HepG2 (cell line): ENCODE measurements around the gene ZNF148. TPM values are rescaled to one million over a fixed set of nuclear protein-coding genes. Genes with fewer than 3 reads are reported as not detected.
A peak's percentile ranks its signal among the peaks of the same experiment; 100 is the strongest.

ENCODE experiments used
- BRD4 ChIP-seq: sonication (generic); formaldehyde crosslinking; IDR thresholded peaks from 2 replicates; pipeline ENCODE4 v1.4.0; 2020; ENCODE audit warnings: missing genetic modification reagents
- CBX5 ChIP-seq: sonication (generic); formaldehyde crosslinking; IDR thresholded peaks from 2 replicates; pipeline ENCODE4 v1.4.0; 2020; ENCODE audit warnings: missing genetic modification reagents, borderline replicate concordance
- DRAP1 ChIP-seq: IDR thresholded peaks from 2 replicates; pipeline ENCODE4 v1.6.1; 2016; ENCODE audit warnings: missing genetic modification reagents, missing compliant biosample characterization
- FOXA3 ChIP-seq: IDR thresholded peaks from 2 replicates; pipeline ENCODE4 v1.6.1; 2016; ENCODE audit warnings: missing genetic modification reagents, missing compliant biosample characterization
- JDP2 ChIP-seq: sonication (generic); formaldehyde crosslinking; IDR thresholded peaks from 2 replicates; pipeline ENCODE4 v1.8.1; 2022; ENCODE audit warnings: missing genetic modification reagents, borderline replicate concordance
- KDM1A ChIP-seq: IDR thresholded peaks from 2 replicates; pipeline ENCODE4 v1.6.1; 2016; ENCODE audit warnings: missing compliant biosample characterization
- KDM5B ChIP-seq: sonication (generic); formaldehyde crosslinking; IDR thresholded peaks from 2 replicates; pipeline ENCODE4 v1.4.0; 2020; ENCODE audit warnings: missing genetic modification reagents, mild to moderate bottlenecking, borderline replicate concordance
- MBD4 ChIP-seq: IDR thresholded peaks from 2 replicates; pipeline ENCODE4 v1.6.1; 2012; ENCODE audit warnings: low read length, inconsistent platforms, borderline replicate concordance
- NR2F2 ChIP-seq: IDR thresholded peaks from 2 replicates; pipeline ENCODE4 v1.6.1; 2012; ENCODE audit warnings: low read depth, inconsistent platforms, borderline replicate concordance
- PCBP1 ChIP-seq: fragments of 200-400 bp; formaldehyde crosslinking; IDR thresholded peaks from 2 replicates; pipeline ENCODE4 v1.6.1; 2017; ENCODE audit warnings: mild to moderate bottlenecking, low read depth, low read length, borderline replicate concordance
- RAD21 ChIP-seq: fragments of 450-650 bp; formaldehyde crosslinking; IDR thresholded peaks from 2 replicates; pipeline ENCODE4 v1.5.0; 2020; ENCODE audit warnings: mild to moderate bottlenecking
- SNAPC2 ChIP-seq: sonication (generic); formaldehyde crosslinking; IDR thresholded peaks from 2 replicates; pipeline ENCODE4 v1.8.1; 2022; ENCODE audit warnings: mild to moderate bottlenecking, missing genetic modification reagents
- SOX13 ChIP-seq, 3 experiments: fragments of 450-650 bp in 1 of 3; sonication (generic) in 1 of 3; formaldehyde crosslinking in 1 of 3; IDR thresholded peaks in 2 of 3; conservative IDR thresholded peaks in 1 of 3; 2 replicates each; pipeline versions ENCODE4 v1.5.0 to v1.6.1; 2016 to 2020; ENCODE audit warnings: antibody characterized with exemption in 1 of 3, mild to moderate bottlenecking in 1 of 3, missing compliant biosample characterization in 1 of 3, missing genetic modification reagents in 1 of 3, moderate library complexity in 1 of 3
- YEATS4 ChIP-seq: sonication (generic); formaldehyde crosslinking; IDR thresholded peaks from 2 replicates; pipeline ENCODE4 v1.4.0; 2020; ENCODE audit warnings: missing genetic modification reagents, borderline replicate concordance
- ZBTB20 ChIP-seq: sonication (generic); formaldehyde crosslinking; IDR thresholded peaks from 2 replicates; pipeline ENCODE4 v1.8.1; 2023; ENCODE audit warnings: missing genetic modification reagents, low read depth, mild to moderate bottlenecking, borderline replicate concordance
- ZFY ChIP-seq: sonication (generic); formaldehyde crosslinking; IDR thresholded peaks from 2 replicates; pipeline ENCODE4 v1.4.0; 2020; ENCODE audit warnings: missing genetic modification reagents
- ZNF230 ChIP-seq: sonication (generic); formaldehyde crosslinking; IDR thresholded peaks from 2 replicates; pipeline ENCODE4 v1.4.0; 2020; ENCODE audit warnings: mild to moderate bottlenecking, missing genetic modification reagents
- ZNF580 ChIP-seq: IDR thresholded peaks from 2 replicates; pipeline ENCODE4 v1.6.1; 2016; ENCODE audit warnings: low read depth, borderline replicate concordance
- ZSCAN12 ChIP-seq: sonication (generic); formaldehyde crosslinking; IDR thresholded peaks from 2 replicates; pipeline ENCODE4 v1.9.0; 2021; ENCODE audit warnings: mild to moderate bottlenecking, missing genetic modification reagents
- polyA plus RNA-seq, 8 experiments: library from polyadenylated mRNA; depleted of rRNA in 3 of 8; stranded (reverse) in 7 of 8; unstranded in 1 of 8; fragments of >200 nt; fragmentation: Illumina TruSeq in 4 of 8; extraction: Trizol in 4 of 8; gene quantifications; 2 replicates each; pipeline versions ENCODE4 v1.2.1 to v1.2.3, GENCODE V29; 2011 to 2016; ENCODE audit warnings: low read depth in 4 of 8, missing spikeins in 1 of 8, mixed read lengths in 1 of 8; ENCODE audit not compliant: insufficient read depth in 1 of 8
- total RNA-seq, 5 experiments: library from RNA; depleted of rRNA; stranded (reverse); fragments of >200 nt; fragmentation: Illumina TruSeq; extraction: Trizol; gene quantifications; 2 replicates each; pipeline ENCODE4 v1.2.3, GENCODE V29; 2016; ENCODE audit warnings: low read depth in 1 of 5
- TF ChIP-seq, protein P1 (sequence below): sonication (generic); formaldehyde crosslinking; IDR thresholded peaks from 2 replicates; pipeline ENCODE4 v1.9.0; 2022; ENCODE audit warnings: missing genetic modification reagents, mild to moderate bottlenecking, borderline replicate concordance
- TF ChIP-seq, protein P2 (sequence below): sonication (generic); formaldehyde crosslinking; IDR thresholded peaks from 2 replicates; pipeline ENCODE4 v1.4.0; 2020; ENCODE audit warnings: missing genetic modification reagents
- TF ChIP-seq, protein P3 (sequence below): sonication (generic); formaldehyde crosslinking; IDR thresholded peaks from 2 replicates; pipeline ENCODE4 v1.4.0; 2020; ENCODE audit warnings: low read depth, mild to moderate bottlenecking, missing genetic modification reagents

ZNF148 gene
- total and polyA plus RNA-seq, 2 of the 13 experiments (the other 11 are each of a cell fraction or from before 2014, with no cell fraction given), result 10.6 to 36.1 TPM

DNA sequence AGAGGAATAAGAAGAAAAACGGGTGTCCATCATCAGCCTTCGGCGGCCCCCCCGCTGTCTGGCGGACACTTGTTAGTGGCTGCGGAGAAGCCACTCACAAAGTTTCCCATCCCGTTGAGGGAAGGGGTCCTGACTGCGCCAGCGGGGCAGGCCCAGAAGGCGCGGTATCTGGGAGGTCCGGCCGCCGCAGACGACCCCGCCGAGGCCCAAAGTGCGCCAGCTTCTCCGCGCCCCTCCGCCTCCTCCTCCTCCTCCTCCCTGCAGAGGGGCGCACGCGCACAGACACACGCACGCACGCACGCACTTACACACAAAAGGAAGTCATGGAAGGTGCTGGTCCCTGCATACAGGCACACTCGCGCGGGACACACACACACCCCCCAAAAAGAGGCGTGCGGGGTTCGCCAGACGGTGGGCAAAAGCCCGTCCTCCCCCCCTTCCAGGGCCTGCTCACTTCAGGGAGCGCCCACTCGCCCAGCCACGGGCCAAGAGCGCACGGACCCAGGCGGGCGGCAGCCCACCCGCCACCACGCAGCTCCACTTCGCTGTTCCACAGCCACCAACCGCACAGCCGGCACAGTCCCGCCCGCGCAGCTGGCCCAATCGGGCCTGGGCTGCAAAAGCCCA is 18.0 kb downstream of the ZNF148 start (continued):
- TF ChIP-seq SOX13 (IDR thresholded peaks at IDR 0.05) (no peak), SOX13 (CRISPR knock-in tag; conservative IDR thresholded peaks at IDR 0.05 in 1 of 2, IDR thresholded peaks at IDR 0.05 in 1 of 2) (peak in 1 of 2 experiments; percentile 14; a peak in 1 of 4 replicates), ZSCAN12 (CRISPR knock-in tag) (0 out of 2 replicates have a peak, but pooled peaks have one; percentile 37), DRAP1 (CRISPR knock-in tag) (peak; percentile 61; the same call in 1 of the 2 replicates), CBX5 (CRISPR knock-in tag) (no peak), ZNF580 (CRISPR knock-in tag) (peak; percentile 50; the same call in 1 of the 2 replicates), KDM1A (CRISPR knock-in tag) (no peak), FOXA3 (CRISPR knock-in tag) (peak; percentile 6; the same call in 1 of the 2 replicates), PCBP1 (0 out of 2 replicates have a peak, but pooled peaks have one; percentile 44), ZFY (CRISPR knock-in tag) (peak; percentile 78), JDP2 (CRISPR knock-in tag) (no peak), ZNF230 (CRISPR knock-in tag) (0 out of 2 replicates have a peak, but pooled peaks have one; percentile 33), RAD21 (CRISPR knock-in tag) (peak; percentile 14; the same call in 1 of the 2 replicates), YEATS4 (CRISPR knock-in tag) (peak; percentile 80; the same call in 1 of the 2 replicates), NR2F2 (no peak), SNAPC2 (CRISPR knock-in tag) (0 out of 2 replicates have a peak, but pooled peaks have one; percentile 24), KDM5B (CRISPR knock-in tag) (peak; percentile 89; the same call in 1 of the 2 replicates), ZBTB20 (CRISPR knock-in tag) (0 out of 2 replicates have a peak, but pooled peaks have one; percentile 36), BRD4 (peak; percentile 72; the same call in 1 of the 2 replicates), MBD4 (no peak)
- TF ChIP-seq, protein P1, sequence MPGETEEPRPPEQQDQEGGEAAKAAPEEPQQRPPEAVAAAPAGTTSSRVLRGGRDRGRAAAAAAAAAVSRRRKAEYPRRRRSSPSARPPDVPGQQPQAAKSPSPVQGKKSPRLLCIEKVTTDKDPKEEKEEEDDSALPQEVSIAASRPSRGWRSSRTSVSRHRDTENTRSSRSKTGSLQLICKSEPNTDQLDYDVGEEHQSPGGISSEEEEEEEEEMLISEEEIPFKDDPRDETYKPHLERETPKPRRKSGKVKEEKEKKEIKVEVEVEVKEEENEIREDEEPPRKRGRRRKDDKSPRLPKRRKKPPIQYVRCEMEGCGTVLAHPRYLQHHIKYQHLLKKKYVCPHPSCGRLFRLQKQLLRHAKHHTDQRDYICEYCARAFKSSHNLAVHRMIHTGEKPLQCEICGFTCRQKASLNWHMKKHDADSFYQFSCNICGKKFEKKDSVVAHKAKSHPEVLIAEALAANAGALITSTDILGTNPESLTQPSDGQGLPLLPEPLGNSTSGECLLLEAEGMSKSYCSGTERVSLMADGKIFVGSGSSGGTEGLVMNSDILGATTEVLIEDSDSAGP (CRISPR knock-in tag), result peak; percentile 80; the same call in 1 of the 2 replicates
- TF ChIP-seq, protein P2, sequence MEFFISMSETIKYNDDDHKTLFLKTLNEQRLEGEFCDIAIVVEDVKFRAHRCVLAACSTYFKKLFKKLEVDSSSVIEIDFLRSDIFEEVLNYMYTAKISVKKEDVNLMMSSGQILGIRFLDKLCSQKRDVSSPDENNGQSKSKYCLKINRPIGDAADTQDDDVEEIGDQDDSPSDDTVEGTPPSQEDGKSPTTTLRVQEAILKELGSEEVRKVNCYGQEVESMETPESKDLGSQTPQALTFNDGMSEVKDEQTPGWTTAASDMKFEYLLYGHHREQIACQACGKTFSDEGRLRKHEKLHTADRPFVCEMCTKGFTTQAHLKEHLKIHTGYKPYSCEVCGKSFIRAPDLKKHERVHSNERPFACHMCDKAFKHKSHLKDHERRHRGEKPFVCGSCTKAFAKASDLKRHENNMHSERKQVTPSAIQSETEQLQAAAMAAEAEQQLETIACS (CRISPR knock-in tag), result no peak; the same call in 1 of the 2 replicates
- TF ChIP-seq, protein P3, sequence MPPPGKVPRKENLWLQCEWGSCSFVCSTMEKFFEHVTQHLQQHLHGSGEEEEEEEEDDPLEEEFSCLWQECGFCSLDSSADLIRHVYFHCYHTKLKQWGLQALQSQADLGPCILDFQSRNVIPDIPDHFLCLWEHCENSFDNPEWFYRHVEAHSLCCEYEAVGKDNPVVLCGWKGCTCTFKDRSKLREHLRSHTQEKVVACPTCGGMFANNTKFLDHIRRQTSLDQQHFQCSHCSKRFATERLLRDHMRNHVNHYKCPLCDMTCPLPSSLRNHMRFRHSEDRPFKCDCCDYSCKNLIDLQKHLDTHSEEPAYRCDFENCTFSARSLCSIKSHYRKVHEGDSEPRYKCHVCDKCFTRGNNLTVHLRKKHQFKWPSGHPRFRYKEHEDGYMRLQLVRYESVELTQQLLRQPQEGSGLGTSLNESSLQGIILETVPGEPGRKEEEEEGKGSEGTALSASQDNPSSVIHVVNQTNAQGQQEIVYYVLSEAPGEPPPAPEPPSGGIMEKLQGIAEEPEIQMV (CRISPR knock-in tag), result no peak
